Esophagus squamous epithelium (tissue), 4 donors: Measurements from ENCODE around the gene LDAH.

Source experiments
- CTCF ChIP-seq, 6 experiments: fragments of 450-650 bp in 4 of 6; fragments of 200-600 bp in 2 of 6; sonication (generic) in 2 of 6; IDR thresholded peaks; one replicate each; pipeline ENCODE4 v1.5.1; 2016 to 2019; ENCODE audit warnings: antibody characterized with exemption in 6 of 6, mild to moderate bottlenecking in 4 of 6, moderate library complexity in 4 of 6
- POLR2A ChIP-seq, 4 donors: fragments of 450-650 bp; IDR thresholded peaks; one replicate each; pipeline ENCODE4 v1.6.1; 2017; ENCODE audit warnings: antibody characterized with exemption in 4 of 4, mild to moderate bottlenecking in 4 of 4, moderate library complexity in 3 of 4

GRCh38 chr2:20669562-20670314 is 153.2 kb downstream of the LDAH start:
- TF ChIP-seq CTCF (IDR thresholded peaks at IDR 0.05) (no peak), POLR2A (IDR thresholded peaks at IDR 0.05) (no peak)
